Medulla oblongata (tissue), 1 donor: ENCODE measurements around the gene DYRK1A.

Source experiments
- DNase-seq: peaks from one replicate; pipeline ENCODE4 v3.0.0-alpha.2; 2015; ENCODE audit errors: extremely low spot score

DYRK1A gene

DNA sequence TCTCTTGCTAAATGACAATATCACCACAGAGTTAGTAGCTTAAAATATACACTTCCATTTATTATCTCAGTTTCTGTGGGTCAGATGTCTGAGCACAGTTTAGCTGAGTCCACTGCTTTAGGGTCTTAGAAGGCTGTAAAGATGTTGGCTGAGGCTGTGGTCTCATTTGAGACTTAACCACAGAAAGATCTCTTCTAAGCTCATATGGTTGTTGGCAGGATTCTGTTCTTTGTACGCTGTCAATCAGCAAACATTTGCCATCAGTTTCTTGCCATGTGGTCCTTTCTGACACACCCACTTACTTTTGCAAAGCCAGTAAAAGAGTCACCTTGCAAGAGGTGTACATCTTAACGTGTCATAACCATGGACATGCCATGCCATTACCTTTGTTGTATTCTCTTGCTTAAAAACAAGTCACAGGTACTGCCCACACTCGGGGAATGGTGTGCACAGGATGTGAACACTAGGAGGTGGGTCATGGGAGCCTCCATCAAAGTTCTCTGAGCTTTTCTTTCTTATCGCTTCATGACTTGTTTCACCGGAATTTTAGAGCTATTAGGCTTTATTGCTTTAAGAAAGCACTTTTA, 18.7 kb downstream of the DYRK1A start:
- no peak for DNase-seq

DNA sequence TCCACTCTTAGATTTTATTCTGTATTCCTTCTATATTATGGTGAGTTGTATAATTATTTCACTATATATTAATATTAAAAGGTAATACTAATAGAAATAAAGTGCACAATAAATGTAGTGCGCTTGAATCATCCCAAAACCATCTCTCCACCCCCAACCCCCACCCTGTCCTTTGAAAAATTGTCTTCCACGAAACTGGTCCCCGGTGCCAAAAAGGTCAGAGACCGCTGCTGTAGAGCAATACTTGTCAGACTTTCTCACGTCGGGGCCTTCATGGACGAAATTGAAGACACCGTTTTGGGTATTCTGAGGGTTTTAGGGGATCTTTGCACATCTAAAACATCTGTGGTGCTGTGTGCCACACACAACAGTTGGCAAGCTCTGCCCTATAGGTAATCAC, 19.6 kb downstream of the DYRK1A start:
- DNase-seq: no peak

DNA sequence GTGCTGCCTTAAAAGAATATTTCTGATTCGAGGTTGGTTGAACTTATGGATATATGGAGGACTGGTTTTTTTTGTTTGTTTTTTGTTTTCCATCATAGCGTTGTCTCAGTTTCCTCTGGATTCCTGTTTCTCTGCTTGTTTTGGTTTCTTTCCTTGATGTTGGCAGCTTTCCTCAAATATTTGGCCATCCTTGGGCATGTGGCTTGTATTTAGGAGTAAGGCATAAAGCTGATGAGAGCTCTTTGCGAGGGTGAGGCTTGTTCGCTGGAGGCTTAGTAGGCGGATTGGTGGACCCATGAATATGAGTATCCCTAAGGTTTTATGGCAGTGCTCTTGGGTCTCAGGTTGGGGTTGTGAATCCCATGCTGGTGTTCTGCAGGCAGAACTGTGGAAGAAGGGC, 22.9 kb downstream of the DYRK1A start:
- DNase-seq: no peak

DNA sequence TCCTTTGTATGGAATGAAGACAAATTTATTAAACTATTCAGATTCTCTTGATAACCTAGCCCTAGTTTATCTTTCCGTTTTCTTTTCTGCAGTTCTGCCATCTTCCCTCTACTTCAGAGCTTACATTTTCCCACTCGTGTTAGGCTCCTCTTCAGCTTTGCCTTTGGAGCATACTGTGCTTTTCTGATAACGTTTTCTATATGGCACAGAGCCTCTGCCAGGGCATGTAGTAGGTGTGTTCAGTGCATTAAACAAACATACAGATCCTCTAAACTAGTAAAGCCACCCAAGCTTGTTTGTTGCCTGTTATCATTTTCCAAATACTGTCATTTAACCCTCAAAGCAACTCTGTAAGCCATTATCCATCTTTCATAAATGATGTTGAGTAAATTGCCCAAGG, 25.1 kb downstream of the DYRK1A start:
- DNase-seq: no peak

DNA sequence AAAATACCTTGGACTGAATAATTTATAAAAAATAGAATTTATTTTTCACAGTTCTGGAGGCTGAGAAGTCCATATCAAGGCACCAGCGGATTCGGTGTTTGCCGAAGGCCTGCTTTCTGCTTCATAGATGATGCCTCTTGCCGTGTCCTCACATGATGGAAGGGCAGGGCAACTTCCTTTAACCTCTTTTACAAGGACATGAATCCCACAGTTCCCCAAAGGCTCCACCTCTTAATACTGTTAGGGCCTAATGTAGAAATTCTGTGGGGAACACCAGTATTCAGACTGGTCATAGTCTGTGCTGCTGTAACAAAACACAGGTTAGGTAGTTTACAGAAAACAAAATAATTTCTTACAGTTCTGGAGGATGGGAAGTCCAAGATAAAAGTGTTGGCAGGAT, 25.9 kb downstream of the DYRK1A start:
- no peak for DNase-seq

DNA sequence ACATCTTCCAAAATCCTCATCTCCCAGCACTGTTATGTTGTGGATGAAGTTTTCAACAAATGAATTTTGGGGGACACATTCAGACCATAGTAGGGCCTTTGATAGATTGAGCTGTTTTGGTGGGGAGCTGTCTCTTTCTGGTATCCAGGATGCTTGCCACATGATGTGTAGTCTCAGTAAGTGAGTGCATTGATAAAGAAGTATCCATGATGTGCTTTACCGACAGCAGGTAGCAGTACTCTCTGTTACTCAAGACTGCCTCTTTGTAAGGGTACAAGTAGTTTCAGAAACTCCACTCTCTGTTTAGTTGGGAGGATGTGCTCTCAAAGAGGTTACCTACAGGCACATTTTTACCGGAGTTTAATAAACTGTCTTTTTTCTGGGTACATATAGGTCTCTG, 26.5 kb downstream of the DYRK1A start:
- DNase-seq: no peak

DNA sequence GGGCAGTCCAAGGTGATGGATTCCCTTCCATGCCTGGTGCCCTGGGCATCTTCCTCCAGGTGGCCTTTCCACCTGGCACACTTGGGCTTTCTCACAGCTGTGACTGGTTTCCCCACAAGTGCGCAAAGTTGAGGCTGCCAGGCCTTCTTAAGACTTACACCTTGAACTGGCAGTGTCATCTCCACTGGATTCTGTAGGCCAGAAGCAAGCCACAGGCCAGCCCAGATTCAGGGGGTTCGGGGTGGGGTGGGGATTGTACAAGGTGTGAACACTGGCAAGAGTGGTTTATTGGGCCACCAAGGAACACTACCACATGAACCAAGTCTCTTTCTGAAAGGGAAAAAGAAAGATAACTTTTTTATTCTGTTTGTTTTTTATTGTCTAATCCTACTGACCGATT, 27.2 kb downstream of the DYRK1A start:
- no peak for DNase-seq

DNA sequence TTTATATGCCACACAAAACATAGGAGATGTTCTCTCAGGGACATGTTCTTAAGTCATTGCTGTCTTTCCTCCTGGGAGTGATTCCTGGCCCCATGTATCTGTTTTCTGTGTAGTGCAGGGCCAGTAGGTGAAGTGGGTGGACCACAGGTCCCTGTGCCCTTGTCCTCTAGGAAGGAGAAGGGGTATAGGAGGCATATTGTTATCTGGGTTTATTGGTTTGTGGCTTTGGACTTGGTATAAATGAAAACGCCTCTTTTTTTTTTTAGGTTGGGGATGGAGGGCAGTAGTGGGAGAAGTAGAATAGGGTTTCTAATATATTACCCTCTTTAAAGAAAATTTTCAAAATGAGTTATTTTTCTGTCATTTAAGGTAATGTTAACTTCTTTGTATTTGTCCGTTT, 29.4 kb downstream of the DYRK1A start:
- DNase-seq: no peak

DNA sequence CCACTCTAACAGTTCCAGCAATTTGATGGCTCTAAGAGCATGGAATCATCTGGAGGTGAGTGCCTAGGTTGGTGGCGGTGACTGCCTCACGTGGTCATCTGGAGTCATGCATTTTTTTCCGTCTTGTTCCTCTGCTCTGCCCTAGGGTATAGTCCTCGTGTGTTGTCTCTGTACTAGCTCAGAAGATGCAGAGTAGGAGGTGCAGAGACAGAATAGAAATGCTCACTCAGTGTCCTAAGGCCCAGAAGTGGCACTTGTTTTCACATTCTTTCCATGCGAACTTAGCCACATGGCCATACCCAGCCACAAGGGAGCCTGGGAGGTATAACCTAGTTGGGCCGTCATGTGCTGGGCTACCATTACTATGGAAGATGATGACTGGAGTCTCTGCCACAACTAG, 30.3 kb downstream of the DYRK1A start:
- no peak for DNase-seq

DNA sequence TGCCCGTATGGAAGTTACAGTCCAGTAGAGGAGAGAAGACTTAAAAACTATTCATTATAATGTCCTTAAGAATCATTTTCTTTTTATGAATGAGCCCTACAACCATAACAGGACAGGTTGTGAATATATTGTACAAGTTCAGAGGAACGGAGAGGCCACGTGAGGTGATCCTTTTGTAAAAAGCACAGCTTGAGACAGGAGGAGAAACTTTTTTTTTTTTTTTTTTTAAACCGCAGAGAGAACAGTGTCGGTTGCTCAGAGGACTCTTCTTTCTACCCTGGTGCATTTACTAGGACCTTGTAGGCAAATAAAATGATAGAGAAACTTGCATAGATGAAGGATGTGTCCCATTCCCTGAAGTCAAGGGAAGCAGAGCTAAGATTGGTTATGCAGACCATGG, 32.1 kb downstream of the DYRK1A start:
- no peak for DNase-seq

DNA sequence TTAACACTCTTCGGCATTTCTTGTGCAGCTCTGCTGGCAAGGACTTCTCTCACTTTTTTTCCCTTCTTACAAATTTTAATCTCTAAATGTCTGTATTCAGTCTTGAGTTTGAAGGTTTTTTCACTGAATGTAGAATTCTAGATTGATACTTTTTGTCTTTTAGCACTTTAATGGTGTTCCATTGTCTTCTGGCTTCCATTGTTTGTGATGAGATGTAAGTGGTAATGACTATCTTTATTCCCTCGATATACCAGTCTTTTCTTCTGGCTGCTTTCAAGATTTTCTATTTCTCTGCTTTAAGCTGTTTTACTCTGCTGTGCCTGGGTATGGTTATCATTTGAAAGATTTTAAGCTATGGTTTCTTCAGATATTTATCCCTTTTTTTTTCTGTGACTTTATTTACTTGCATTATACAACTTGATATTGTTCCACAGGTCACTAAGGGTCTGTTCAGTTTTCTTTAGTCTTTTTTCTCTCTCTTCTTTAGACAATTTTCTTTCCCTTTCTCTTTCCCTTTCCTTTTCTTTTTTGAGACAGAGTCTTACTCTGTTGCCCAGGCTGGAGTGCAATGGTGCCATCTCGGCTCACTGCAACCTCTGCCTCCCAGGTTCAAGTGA, 35.8 kb downstream of the DYRK1A start:
- DNase-seq: no peak

DNA sequence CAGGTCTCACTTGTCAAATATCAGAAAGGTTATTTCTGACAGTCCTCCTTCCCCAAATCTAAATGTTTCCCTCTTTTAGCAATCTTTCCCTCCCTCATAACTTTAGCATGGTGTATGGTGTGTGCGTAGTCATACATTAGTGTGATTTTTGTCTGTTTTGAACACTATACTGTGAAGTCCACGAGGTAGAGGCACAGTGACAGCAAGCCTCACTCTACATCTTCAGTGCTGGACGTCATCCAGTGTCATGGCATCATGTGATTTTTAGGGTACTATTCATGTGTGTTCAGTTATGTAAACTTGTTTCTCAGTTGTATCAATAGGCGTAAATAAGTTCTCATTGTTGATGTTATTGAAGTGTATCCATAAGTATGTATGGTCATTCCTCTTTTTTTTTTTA, 39.1 kb downstream of the DYRK1A start:
- DNase-seq: no peak

DNA sequence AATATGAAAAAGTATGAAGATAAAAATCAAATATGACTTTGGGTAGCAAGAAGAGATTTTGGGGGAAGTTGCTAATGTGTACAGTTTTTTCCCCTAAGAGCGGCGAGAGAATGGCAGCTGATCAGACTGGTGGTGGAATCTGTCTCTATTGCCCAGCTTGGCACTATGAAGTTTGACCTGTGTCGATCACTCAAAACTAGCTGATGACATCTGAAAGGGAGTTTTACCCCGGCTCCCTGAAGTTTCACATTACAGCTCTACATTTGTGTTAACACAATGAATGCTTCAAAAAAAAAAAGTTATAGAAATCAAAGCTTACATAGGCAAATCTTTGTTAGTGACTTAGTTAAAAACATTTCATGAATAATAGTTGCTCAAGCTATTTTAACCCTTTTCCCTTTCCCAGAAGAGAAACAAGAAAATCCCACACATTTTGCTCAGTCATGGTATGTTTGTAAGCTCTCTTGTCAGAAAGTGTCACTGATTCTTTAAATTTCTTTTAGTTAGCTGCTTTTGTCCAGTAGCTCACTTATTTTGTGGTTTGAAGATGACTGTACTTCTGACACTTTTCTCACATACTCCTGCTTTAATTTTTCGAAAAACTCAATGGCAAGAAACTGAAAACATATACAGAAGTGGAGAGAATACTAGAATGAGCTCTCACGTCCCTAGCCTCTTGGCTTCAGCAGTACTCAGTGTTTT, 41.3 kb downstream of the DYRK1A start:
- DNase-seq: no peak

DNA sequence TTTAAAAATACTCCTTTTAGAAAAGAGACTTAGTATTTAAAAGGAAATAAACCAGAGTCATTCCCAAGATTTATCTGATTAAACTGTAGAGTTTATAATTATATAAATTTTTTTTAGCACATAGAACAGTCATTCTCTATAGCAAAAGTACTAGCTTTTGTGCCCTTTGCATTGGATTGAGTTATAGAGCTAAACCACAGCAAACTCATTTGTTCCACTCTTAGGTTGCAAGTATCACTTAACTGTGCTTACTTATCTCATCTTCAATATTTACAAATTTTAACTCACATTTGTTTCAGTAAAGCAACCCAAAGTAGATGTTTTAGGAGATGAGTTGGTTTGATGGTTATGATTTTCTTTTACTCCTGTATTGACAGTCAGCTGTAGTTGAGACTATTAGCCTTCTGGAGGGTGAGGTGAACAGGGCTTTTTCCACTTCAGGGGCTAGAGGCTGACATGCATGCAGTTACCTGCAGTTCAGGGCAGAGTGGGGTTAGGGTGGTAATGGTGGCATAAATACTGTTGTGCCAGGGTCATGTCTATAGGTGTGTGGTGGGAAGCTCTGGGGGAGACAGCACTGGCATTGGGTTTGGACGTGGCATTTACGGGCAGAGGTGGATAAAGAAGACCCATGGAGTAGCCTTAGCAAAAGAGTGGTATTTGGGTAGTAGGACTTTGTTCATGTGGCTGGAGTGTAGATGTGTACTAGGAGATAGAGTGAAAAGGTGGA, 42.1 kb downstream of the DYRK1A start:
- no peak for DNase-seq

DNA sequence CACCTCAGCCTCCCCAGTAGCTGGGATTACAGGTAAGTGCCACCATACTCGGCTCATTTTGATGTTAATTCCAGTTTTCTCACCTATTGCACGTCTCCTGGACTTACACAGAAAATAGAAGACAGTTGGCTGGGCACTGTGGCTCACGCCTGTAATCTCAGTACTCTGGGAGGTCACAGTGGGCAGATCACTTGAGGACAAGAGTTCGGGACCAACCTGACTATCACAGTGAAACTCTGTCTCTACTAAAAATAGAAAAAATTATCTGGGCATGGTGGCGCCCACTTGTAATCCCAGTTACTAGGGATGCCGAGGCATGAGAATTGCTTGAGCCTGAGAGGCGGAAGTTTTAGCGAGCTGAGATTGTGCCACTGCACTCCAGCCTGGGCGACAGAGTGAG, 44.1 kb downstream of the DYRK1A start:
- no peak for DNase-seq

DNA sequence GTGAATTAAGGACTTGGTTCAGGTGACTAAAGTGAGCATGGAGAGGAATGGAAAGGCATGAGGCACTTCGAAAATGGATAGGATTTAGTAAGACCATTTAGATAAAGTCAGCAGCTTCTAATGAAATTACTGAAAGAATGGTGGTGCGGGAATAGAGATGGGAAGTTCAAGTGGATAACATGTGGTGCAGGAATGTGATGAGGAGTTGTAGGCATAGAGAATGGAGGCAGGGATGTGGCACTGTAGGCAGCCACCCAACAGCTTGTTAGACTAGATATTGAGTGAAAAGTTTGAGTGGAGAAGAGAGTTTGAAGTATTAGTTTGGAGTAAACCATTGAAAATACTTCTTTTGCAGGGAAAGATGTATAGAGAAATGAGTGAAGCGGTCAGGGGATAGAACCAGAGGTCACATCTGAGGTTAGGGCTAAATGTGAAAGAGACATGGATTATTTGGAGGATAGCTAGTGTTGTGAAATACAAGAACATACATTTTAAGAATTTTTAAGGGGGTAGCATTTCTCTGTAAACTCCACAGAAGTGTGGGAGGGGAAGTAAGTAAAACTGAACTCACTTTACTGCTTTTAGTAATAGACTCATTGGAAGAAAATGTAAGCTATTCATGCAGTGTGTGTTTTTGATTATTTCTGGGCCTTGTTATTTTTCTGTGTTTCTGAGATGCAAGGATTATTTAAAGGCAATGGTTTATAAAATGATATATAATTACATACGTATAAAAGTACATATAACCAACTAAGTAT, 46.2 kb downstream of the DYRK1A start:
- no peak for DNase-seq

DNA sequence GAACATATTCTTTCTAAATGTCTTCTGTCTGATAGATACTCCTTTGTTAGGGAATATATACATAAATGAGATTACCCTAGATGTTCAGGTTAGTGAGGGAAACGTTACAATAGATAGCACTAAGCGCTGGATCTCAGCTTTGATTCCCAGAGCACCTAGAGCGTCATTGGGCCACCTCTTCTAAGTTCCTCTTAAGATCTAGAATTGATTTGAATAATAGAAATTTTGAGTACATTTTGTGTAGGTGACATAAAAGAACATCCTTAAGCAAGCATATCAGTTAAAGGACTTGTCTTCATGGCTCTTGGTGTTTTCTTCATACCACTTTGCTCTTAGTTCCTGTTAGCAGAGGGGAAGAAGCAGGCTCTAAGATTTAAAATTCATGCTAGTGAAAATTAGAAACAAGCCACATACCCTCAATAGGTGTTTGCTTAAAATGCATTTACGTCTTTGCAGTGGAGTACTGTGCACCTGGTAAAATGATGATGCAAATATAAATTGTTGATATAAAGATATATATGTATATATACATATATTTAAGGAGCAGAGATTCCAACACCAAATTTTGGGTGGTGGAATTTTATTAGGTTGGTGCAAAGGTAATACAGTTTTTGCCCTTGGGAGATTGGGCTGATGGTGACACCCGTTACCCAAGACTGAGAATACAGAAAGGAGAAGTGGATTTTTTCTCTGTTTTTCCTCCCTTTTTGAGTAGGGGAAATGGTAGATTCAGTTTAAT, 47.1 kb downstream of the DYRK1A start:
- no peak for DNase-seq

DNA sequence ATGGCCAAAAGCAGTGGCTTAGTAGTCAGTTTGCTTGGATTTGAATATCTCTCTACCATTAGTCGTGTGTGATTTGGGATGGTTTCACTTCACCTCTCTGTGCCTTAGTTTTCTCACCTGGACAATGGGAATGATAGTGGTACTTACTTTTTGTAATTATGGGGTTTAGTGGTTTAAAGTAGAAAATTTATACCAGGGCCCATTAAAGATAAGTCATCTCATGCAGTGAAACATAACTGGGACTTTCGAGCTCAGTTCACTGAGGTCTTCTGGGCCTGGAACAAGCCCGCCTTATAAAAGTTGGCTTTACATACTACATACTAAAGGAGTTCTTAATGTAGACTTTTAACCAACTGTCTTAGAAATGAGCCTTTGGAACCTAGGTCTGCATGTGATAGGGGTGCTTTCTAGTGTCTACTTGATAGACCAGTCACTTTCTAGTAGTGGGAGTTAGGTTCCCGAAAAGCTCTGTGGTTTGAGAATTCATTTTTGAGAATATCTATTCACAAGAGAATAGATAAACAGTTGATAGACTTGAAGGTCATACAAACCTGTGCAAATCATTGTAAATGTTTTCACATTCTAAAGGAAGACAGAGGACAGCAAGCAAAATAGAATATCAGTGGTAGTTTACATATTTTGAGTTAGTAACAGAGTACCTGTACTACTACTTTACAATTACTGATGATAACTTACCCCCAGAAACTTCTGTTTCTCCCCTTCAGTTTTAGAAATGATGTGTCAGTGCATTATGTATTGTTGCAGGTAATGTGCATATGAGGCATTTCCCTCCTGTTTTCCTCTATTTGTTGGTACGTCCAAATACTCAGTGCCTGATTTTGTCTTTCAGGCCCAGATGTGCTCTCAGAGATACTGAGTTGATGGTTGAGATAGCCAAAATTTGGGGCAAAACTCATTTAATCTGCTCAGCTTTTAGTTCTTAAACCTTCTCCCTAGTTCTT, 48.0 kb downstream of the DYRK1A start:
- no peak for DNase-seq

DNA sequence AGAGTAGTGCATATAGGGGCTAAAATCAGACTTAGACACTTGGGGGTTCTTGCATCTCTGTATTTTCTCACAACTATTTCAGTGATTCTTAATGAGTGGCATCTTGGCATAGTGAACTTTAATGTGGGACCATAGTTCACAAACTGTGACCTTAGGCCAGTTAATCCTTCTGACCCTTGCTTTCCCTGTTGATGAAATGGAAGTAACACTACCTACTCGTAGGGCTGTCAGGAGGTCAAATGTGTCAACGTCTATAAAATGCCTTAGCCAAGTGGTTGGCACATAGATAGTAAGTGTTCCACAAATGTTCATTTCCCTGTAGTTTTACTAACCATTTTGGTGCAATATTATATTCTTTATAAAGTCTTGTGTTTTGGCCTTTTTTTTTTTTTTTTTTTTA, 49.4 kb downstream of the DYRK1A start:
- no peak for DNase-seq

DNA sequence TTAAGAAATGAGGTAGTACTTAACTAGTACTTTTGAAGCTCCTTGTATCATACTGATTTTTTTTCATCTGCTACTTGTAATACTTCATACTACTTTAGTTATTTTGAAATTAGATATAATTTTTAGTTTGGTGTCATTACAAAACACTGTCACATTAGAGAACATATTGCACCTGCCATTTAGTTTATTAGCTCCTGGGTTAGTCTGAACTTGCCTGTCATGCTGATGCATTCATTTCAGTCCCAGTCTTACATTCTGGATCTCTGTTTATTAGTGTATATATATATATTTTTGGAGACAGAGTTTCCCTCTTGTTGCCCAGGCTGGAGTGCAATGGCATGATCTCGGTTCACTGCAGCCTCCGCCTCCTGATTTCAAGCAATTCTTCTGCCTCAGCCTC, 50.3 kb downstream of the DYRK1A start:
- no peak for DNase-seq
